Brain microvascular endothelial cell (primary cell): ENCODE data around the gene CCDC93.

Experiments
- DNase-seq: peaks from one replicate; pipeline ENCODE4 v3.0.0-alpha.2; 2020
- H3K27ac ChIP-seq: fragments of 250-450 bp; sonication (Bioruptor Pico); 2 replicates; pipeline ENCODE4 v1.5.1; 2020; ENCODE audit warnings: mild to moderate bottlenecking, moderate library complexity
- H3K27me3 ChIP-seq: fragments of 250-450 bp; sonication (Bioruptor Pico); replicated peaks from 2 replicates; pipeline ENCODE4 v1.5.1; 2020; ENCODE audit warnings: mild to moderate bottlenecking
- H3K36me3 ChIP-seq: fragments of 250-450 bp; sonication (Bioruptor Pico); replicated peaks from 2 replicates; pipeline ENCODE4 v1.5.1; 2020; ENCODE audit warnings: mild to moderate bottlenecking
- H3K4me3 ChIP-seq: 2 replicates; pipeline ENCODE4 v1.5.1; 2011; ENCODE audit warnings: low read depth, mild to moderate bottlenecking, control low read depth, low read length, moderate library complexity
- in situ Hi-C: cut with HindIII; loops from 2 replicates; pipeline ENCODE4 v1.10.0; 2017; ENCODE audit warnings: low sequenced_read_pairs, low pct_ligation_motif_present
- TF ChIP-seq, protein P1 (sequence below): IDR thresholded peaks from 2 replicates; pipeline ENCODE4 v1.5.1; 2011; ENCODE audit warnings: low read depth, mild to moderate bottlenecking, moderate library complexity, low read length, control low read depth, inconsistent platforms; ENCODE audit errors: missing control alignments

Gene CCDC93

DNA sequence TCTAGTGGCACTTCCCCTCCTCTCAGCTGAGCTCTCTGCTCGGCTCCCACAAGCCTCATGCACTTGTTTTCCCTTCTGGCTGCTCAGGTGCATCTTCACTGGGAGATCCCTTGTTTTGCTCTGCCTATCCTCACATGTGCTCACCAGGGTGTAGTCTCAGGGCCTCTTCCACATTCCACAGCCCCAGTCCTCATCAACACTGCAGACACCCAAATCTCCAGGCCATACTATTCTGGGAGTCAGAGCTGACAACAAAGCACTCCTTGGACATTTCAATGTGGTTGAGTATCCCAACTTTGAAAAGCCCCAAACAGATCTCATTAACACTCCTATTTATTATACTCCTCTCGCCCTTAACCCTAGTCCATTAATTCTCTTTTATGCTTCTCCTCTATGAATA lies 71.3 kb downstream of the CCDC93 start:
- Histone ChIP-seq H3K4me3 (no peak overlapping the region), H3K27me3 (no peaks in the 10 kb centered on the region), H3K27ac (no peak overlapping the region), H3K36me3 (peaks cover 73% of the 10 kb centered on the region)
- DNase-seq, result no peak
- in situ Hi-C loops, result no loop called here
- TF ChIP-seq, protein P1, sequence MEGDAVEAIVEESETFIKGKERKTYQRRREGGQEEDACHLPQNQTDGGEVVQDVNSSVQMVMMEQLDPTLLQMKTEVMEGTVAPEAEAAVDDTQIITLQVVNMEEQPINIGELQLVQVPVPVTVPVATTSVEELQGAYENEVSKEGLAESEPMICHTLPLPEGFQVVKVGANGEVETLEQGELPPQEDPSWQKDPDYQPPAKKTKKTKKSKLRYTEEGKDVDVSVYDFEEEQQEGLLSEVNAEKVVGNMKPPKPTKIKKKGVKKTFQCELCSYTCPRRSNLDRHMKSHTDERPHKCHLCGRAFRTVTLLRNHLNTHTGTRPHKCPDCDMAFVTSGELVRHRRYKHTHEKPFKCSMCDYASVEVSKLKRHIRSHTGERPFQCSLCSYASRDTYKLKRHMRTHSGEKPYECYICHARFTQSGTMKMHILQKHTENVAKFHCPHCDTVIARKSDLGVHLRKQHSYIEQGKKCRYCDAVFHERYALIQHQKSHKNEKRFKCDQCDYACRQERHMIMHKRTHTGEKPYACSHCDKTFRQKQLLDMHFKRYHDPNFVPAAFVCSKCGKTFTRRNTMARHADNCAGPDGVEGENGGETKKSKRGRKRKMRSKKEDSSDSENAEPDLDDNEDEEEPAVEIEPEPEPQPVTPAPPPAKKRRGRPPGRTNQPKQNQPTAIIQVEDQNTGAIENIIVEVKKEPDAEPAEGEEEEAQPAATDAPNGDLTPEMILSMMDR, result no peak

DNA sequence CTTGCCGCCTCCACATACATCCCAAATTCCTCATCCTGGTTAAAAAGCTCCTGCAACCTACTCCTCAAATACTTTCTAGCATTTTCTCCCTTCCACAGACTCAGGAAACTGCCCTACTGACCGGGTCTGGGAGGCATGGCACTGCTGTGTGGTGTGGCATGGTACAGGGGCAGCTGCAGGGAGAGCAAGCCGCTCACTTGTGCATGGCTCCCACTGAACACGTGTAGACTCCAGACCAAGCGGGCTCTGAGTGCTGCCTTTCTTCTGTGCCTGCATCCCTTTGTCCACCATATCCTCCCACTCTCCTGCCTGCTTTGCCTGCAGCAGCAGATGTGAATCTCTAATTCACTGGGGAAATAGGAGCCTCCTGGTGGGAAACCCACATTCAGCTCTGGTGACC lies 72.2 kb downstream of the CCDC93 start:
- Histone ChIP-seq H3K4me3 (no peak overlapping the region), H3K27ac (no peak overlapping the region), H3K27me3 (no peaks in the 10 kb centered on the region), H3K36me3 (peaks cover 72% of the 10 kb centered on the region)
- DNase-seq, result no peak
- in situ Hi-C loops, result no loop called here
- TF ChIP-seq, protein P1, result no peak

DNA sequence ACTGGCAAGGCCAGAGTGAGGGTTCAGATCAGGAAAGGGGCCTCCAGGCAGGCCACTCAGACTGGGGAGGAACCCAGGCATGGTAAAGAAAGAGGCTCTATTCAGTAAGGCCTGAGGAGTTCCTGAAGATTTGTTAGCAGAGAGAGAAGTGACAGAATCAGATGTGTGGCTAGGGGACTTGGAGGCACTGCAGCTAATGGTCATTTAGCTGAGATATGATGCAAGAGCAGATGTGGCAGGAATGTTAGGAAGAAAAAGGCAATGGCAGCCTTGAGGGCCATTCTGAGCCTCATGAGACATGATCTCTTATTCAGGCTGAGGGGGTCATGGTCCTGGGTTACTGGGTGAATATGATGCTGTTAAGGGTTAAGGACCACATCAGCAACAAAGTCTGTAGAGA lies 73.4 kb downstream of the CCDC93 start:
- DNase-seq, result no peak
- TF ChIP-seq, protein P1, result no peak
- H3K27me3 ChIP-seq, result no peaks in the 10 kb centered on the region
- no peak overlapping the region for H3K27ac ChIP-seq
- no peak overlapping the region for H3K4me3 ChIP-seq
- in situ Hi-C loops, result no loop called here
- H3K36me3 ChIP-seq, result peaks cover 67% of the 10 kb centered on the region

DNA sequence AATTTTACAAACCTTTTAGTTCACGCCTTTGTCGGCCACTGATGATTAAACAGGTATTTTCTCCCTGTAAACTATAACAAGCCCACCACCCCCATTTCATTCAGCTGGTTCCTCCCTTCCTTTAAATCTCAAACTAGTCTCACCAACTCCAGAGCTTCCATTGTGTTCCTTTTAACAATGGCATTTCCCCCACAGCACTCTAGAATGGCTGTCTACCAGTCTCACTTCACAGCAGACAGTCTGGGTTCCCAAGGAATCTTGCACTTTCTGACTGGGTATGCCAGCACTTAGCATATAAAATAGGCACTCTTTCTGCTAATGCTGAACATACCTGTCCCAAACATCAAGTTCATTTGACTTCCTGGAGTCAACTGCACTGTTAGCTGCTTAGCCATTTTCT lies 75.3 kb downstream of the CCDC93 start:
- TF ChIP-seq, protein P1, result no peak
- in situ Hi-C loops, result no loop called here
- Histone ChIP-seq H3K27ac (no peak overlapping the region), H3K27me3 (no peaks in the 10 kb centered on the region), H3K4me3 (no peak overlapping the region), H3K36me3 (peaks cover 69% of the 10 kb centered on the region)
- DNase-seq, result no peak

DNA sequence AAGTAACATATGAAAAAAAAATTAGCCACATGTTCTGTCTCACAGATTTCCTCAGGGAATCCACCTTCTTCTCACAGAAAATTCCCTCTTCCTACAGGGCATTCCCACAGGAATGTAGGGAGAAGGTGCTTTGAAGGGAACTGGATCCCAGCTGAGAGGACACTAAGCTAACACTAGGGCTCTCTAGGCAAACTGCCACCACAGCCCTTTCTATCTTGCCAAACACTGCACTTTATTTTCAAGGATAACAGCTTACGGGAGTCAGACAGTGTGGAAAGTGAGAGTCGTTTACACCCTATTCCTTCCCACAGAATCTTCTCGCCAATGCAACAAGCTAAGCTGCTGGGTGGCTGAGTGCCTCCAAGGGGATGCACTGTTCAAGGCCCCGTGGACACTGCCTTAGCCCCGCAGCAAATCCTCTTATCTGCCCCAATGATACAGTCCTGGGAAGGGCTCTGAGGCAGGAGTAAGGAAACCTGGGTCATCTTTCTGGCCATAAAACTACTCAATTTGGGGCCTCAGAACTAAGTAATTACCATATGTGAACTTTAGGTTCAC lies 76.9 kb downstream of the CCDC93 start:
- TF ChIP-seq, protein P1, result no peak
- H3K4me3 ChIP-seq, result no peak overlapping the region
- in situ Hi-C loops, result no loop called here
- no peak for DNase-seq
- no peak overlapping the region for H3K27ac ChIP-seq
- H3K27me3 ChIP-seq, result no peaks in the 10 kb centered on the region
- peaks cover 71% of the 10 kb centered on the region for H3K36me3 ChIP-seq

DNA sequence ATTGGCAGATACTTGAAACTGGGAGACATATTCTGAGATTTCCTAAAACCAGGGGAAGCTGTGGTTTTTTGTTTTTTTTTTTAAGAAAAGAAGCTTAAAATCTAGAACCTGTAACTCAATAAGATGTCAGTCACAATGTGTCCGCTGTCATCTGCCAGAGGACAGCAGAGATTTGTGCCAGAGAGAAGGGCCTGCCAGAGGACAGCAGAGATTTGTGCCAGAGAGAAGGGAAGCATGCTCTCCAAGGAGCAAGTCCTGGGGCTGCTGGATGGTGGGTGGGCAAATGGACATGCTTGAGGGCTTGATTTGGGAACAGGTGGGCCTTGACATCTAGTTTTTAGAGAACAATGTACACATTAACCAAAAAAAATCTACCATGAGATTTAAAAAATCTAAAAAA lies 77.9 kb downstream of the CCDC93 start:
- H3K36me3 ChIP-seq, result peaks cover 73% of the 10 kb centered on the region
- TF ChIP-seq, protein P1, result no peak
- DNase-seq, result no peak
- in situ Hi-C loops, result no loop called here
- no peaks in the 10 kb centered on the region for H3K27me3 ChIP-seq
- no peak overlapping the region for H3K27ac ChIP-seq
- no peak overlapping the region for H3K4me3 ChIP-seq
